ENCODE data around the gene FERMT2.

Gene FERMT2

GRCh38 chr14:52861403-52861802 lies 89.4 kb downstream of the FERMT2 start:
- DNase-seq, result no peak

GRCh38 chr14:52860910-52861309 lies 89.9 kb downstream of the FERMT2 start:
- DNase-seq, result no peak

- DNase-seq, result no peak
Measured at GRCh38 chr14:52860209-52860608, 90.6 kb downstream of the FERMT2 start.

GRCh38 chr14:52856139-52856538 lies 94.7 kb downstream of the FERMT2 start:
- DNase-seq, result no peak

GRCh38 chr14:52853522-52853854 lies 97.4 kb downstream of the FERMT2 start:
- DNase-seq, result no peak

GRCh38 chr14:52852810-52853521 lies 97.9 kb downstream of the FERMT2 start:
- DNase-seq, result no peak

GRCh38 chr14:52850451-52850909 lies 100.4 kb downstream of the FERMT2 start:
- DNase-seq, result no peak

GRCh38 chr14:52848626-52849025 lies 102.2 kb downstream of the FERMT2 start:
- no peak for DNase-seq

- no peak for DNase-seq
Measured at GRCh38 chr14:52846591-52846990, 104.3 kb downstream of the FERMT2 start.

- no peak for DNase-seq
Measured at GRCh38 chr14:52845081-52845480, 105.8 kb downstream of the FERMT2 start.

- DNase-seq, result no peak
Measured at GRCh38 chr14:52844262-52845060, 106.4 kb downstream of the FERMT2 start.

GRCh38 chr14:52840877-52841276 lies 110.0 kb downstream of the FERMT2 start:
- no peak for DNase-seq

GRCh38 chr14:52837451-52837850 lies 113.4 kb downstream of the FERMT2 start:
- DNase-seq, result no peak

GRCh38 chr14:52836063-52836462 lies 114.8 kb downstream of the FERMT2 start:
- no peak for DNase-seq

GRCh38 chr14:52835122-52835903 lies 115.5 kb downstream of the FERMT2 start:
- no peak for DNase-seq

GRCh38 chr14:52834440-52834842 lies 116.4 kb downstream of the FERMT2 start:
- DNase-seq, result no peak

GRCh38 chr14:52833891-52834290 lies 117.0 kb downstream of the FERMT2 start:
- DNase-seq, result no peak

GRCh38 chr14:52829527-52830185 lies 121.2 kb downstream of the FERMT2 start:
- no peak for DNase-seq

- no peak for DNase-seq
Measured at GRCh38 chr14:52827426-52827825, 123.4 kb downstream of the FERMT2 start.

- DNase-seq, result no peak
Measured at GRCh38 chr14:52825085-52825484, 125.8 kb downstream of the FERMT2 start.

GRCh38 chr14:52824462-52824861 lies 126.4 kb downstream of the FERMT2 start:
- no peak for DNase-seq

GRCh38 chr14:52821805-52822250 lies 129.0 kb downstream of the FERMT2 start:
- DNase-seq, result no peak

GRCh38 chr14:52808101-52808500 lies 142.7 kb downstream of the FERMT2 start:
- no peak for DNase-seq

Measured in DMS 273 treated with DMSO at 0.1 percent for 48 hours (cell line).